NCI-H1436 treated with DMSO at 0.1 percent for 48 hours (cell line): ENCODE results near the gene ANOS1.

Experiments
- DNase-seq: peaks from one replicate; lab custom pipeline; 2025; lab: John Stamatoyannopoulos, UW

ANOS1 gene

GRCh38 chrX:8714164-8714563 lies 17.8 kb downstream of the ANOS1 start:
- no peak for DNase-seq

- no peak for DNase-seq
Measured at GRCh38 chrX:8711401-8711800, 20.5 kb downstream of the ANOS1 start.

- no peak for DNase-seq
Measured at GRCh38 chrX:8704184-8704583, 27.8 kb downstream of the ANOS1 start.

GRCh38 chrX:8692871-8693270 lies 39.1 kb downstream of the ANOS1 start:
- no peak for DNase-seq

GRCh38 chrX:8689473-8689872 lies 42.5 kb downstream of the ANOS1 start:
- no peak for DNase-seq

- no peak for DNase-seq
Measured at GRCh38 chrX:8688776-8689175, 43.2 kb downstream of the ANOS1 start.

- DNase-seq = no peak
Measured at GRCh38 chrX:8684201-8684965, 47.6 kb downstream of the ANOS1 start.

DNA sequence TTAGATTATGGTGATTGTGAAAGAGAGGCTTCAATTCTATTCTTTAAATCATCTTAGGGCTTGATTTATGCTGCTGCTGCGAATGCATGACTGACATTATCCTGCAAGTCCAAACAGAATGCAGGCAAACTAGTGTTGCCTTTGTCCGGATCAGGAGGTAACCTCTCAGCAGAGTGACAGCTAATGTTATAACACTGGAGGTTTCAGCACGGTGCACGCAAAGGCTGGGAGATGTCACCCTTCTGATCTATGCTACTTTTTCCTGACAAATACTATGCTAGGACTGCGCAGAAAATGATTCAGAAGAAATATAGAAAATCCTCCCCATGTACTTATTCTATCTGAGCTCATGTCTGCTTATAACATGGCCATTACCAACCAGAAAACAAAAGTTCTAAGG lies 48.2 kb downstream of the ANOS1 start:
- DNase-seq = no peak

- DNase-seq = no peak
Measured at GRCh38 chrX:8679550-8679949, 52.4 kb downstream of the ANOS1 start.

GRCh38 chrX:8675006-8675630 lies 56.8 kb downstream of the ANOS1 start:
- DNase-seq = no peak

GRCh38 chrX:8673201-8673600 lies 58.7 kb downstream of the ANOS1 start:
- DNase-seq = no peak

GRCh38 chrX:8672176-8672575 lies 59.8 kb downstream of the ANOS1 start:
- DNase-seq = no peak

DNA sequence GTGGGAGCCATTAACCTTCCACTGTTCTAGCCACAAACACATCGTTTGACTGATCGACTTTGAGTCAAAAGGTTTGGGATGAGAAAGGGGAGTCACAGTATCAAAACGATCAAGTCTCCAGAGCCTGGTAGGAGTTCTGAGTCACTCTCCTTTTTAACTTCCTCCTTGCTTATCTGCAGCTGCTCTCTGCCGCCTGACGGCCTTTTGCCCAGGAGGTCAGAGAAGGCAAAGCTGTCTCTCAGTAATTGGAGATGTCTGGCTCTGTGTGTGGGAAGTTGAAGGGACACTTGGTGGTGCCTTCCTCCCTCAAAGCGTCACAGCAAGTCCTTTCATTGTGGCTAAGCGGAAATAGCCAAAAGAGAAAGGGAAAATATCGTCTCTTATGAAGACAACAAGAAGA lies 63.1 kb downstream of the ANOS1 start:
- no peak for DNase-seq

GRCh38 chrX:8663325-8663724 lies 68.6 kb downstream of the ANOS1 start:
- no peak for DNase-seq

GRCh38 chrX:8657883-8658282 lies 74.1 kb downstream of the ANOS1 start:
- DNase-seq = no peak

DNA sequence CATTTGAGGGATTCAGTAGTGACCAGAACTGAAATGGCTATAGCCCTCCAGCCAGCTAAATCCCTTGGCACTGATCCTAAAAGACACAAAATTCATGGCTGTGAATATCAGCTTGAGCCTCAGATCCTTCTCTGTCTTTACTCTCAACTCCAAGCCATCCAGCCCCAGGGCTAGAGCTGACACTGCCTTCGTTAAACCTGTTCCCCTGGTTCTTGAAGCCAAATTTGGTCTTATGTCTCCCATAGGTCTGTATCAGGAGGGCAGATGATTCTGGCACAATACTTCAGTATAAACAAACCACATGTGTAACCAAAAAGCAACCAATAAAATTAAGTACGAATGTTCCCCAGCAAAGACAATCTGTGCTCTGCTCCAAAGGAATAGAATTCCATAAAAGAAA lies 78.0 kb downstream of the ANOS1 start:
- no peak for DNase-seq

DNA sequence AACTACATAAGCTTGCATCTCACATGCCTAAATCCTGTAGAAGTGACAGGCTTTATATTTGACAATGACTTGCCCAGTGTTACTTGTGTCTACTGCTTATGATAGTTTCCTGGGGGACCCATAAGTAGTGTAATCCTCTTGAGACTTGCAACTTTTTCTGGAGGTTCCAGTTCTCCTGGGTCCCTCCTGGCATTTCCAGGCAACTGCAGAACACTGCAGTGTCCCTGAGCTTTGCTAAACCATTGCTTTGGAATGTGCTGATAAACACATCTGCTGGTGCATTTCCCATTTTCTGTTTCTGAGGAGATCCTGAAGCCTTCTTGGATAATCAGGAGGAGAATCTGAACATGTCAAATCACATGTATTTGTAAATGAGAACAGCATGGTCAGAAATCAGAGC lies 82.0 kb downstream of the ANOS1 start:
- no peak for DNase-seq

- no peak for DNase-seq
Measured at GRCh38 chrX:8647176-8647575, 84.8 kb downstream of the ANOS1 start.

GRCh38 chrX:8639949-8640475 lies 91.9 kb downstream of the ANOS1 start:
- DNase-seq = no peak

DNA sequence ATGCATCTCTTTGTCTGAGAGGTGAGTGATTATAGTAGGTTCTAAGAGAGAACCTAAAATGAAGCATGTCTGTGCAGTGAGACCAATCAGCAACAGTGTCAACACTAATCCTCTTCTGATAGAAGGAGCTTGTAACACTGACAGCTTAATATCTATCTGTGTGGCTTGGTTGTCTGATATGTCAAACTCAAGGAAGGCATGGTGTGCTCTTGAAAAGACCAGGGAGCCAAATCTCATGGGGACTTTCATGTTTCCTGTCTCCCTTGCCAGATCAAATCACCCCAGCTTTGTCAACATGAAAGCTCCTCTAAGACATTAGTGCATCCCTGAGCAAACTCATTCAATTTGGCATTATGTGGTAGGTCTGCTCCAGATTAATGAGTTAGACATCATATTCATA lies 95.4 kb downstream of the ANOS1 start:
- DNase-seq = no peak

GRCh38 chrX:8635812-8636211 lies 96.1 kb downstream of the ANOS1 start:
- no peak for DNase-seq

- no peak for DNase-seq
Measured at GRCh38 chrX:8632924-8633323, 99.0 kb downstream of the ANOS1 start.

DNA sequence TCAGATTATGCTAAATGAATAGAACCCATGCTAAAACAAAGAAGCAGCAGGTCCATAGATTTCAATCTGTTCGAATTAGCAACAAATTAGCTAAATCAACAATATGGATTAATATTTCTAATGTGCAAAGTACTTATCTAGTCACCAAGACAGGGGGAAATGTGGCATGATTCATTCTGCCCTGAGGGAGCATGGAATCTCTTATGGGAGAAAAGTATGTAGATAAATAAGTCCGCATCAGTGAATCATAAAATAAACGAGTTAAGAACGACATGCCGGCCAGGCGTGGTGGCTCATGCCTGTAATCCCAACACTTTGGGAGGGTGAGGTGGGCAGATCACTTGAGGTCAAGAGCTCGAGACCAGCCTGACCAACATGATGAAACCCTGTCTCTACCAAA lies 102.1 kb downstream of the ANOS1 start:
- DNase-seq = no peak

DNA sequence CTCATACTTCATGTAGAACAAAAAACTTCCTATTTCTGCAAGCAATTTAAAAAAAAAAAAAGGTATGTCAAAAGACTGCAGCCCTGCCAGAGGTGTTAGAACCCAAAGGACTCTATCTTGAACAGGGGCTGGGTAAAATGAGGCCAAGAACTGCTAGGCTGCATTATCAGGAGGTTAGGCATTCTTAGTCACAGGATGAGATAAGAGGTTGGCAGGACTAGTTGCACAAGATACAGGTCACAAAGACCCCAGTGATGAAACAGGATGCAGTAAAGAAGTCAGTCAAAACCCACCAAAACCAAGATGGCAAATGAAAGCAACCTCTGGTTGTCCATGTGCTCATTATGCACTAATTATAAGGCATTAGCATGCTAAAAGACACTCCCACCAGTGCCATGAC lies 104.1 kb downstream of the ANOS1 start:
- no peak for DNase-seq
